Measurements from ENCODE around the gene ARHGAP21. TPM values are rescaled to one million over a fixed set of nuclear protein-coding genes. Genes with fewer than 3 reads are reported as not detected.

Gene ARHGAP21
- polyA plus RNA-seq, 2 of the 4 experiments (the other 2 are of a cell fraction), result 30.5 to 84.4 TPM

DNA sequence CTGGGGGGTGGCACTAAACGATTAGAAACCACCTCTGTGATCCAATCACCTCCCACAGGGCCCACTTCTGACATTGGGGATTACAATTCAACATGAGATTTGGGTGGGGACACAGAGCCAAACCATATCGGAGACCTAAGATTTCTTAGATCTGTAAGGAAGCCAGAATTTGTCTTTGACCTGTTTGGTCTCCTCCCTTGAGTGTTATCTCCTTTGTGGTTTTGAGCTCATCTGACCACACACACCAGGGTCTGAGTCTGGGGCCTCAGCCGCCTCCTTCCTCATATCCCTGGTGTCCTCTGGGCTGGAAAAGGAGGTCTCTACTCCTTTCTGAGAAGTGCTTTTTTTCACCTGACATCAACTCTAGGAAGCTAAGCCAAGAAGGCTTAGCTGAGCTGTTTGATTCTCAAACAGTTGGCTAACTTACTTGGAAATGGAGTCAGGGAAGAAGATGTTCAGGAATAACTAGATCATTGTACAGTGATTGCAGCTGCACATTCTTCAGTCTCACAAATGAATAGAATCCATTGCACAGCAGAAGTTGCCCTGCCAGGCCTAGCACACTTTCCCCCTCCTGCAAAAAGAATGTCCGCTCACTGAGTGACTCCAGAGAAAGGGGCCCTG lies 167.4 kb downstream of the ARHGAP21 start:
- H3K4me1 ChIP-seq, result no peaks in the 10 kb centered on the region
- no peak for ATAC-seq
- no peak for FAIRE-seq
- ChIA-PET POLR2A (no interaction called here), CTCF (interaction anchor here (0.6 to 2.3 kb wide), 8 partner anchors 12 to 1398 kb away, joined by 3 to 22 read pairs (median 4); no protein-coding TSS in a partner anchor)
- no peak overlapping the region for H3K4me2 ChIP-seq
- no peak overlapping the region for H3K27ac ChIP-seq
- 63% methylated on average over 4 of the region's 4 CpGs for WGBS (ENCODE audit: missing lambda C conversion rate)
- no peak for DNase-seq (ENCODE audit: low read depth in 1 of 2, low spot score in 1 of 2)
- H3K4me3 ChIP-seq, result no peak overlapping the region
- no peaks in the 10 kb centered on the region for H3K9me3 ChIP-seq
- TF ChIP-seq, protein P1, sequence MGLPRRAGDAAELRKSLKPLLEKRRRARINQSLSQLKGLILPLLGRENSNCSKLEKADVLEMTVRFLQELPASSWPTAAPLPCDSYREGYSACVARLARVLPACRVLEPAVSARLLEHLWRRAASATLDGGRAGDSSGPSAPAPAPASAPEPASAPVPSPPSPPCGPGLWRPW (IDR thresholded peaks at IDR 0.05), result no peak
- TF ChIP-seq ESRRA (IDR thresholded peaks at IDR 0.05; ENCODE audit: borderline replicate concordance, low read length), result no peak
- no peak for TF ChIP-seq MAFK (IDR thresholded peaks at IDR 0.05; ENCODE audit: partially characterized antibody)
- TF ChIP-seq, protein P2, sequence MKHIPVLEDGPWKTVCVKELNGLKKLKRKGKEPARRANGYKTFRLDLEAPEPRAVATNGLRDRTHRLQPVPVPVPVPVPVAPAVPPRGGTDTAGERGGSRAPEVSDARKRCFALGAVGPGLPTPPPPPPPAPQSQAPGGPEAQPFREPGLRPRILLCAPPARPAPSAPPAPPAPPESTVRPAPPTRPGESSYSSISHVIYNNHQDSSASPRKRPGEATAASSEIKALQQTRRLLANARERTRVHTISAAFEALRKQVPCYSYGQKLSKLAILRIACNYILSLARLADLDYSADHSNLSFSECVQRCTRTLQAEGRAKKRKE (CRISPR knock-in tag; IDR thresholded peaks at IDR 0.05; ENCODE audit: low read depth), result no peak
- TF ChIP-seq, protein P3, sequence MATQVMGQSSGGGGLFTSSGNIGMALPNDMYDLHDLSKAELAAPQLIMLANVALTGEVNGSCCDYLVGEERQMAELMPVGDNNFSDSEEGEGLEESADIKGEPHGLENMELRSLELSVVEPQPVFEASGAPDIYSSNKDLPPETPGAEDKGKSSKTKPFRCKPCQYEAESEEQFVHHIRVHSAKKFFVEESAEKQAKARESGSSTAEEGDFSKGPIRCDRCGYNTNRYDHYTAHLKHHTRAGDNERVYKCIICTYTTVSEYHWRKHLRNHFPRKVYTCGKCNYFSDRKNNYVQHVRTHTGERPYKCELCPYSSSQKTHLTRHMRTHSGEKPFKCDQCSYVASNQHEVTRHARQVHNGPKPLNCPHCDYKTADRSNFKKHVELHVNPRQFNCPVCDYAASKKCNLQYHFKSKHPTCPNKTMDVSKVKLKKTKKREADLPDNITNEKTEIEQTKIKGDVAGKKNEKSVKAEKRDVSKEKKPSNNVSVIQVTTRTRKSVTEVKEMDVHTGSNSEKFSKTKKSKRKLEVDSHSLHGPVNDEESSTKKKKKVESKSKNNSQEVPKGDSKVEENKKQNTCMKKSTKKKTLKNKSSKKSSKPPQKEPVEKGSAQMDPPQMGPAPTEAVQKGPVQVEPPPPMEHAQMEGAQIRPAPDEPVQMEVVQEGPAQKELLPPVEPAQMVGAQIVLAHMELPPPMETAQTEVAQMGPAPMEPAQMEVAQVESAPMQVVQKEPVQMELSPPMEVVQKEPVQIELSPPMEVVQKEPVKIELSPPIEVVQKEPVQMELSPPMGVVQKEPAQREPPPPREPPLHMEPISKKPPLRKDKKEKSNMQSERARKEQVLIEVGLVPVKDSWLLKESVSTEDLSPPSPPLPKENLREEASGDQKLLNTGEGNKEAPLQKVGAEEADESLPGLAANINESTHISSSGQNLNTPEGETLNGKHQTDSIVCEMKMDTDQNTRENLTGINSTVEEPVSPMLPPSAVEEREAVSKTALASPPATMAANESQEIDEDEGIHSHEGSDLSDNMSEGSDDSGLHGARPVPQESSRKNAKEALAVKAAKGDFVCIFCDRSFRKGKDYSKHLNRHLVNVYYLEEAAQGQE (IDR thresholded peaks at IDR 0.05), result no peak
- no peak for TF ChIP-seq FOSB (CRISPR knock-in tag; IDR thresholded peaks at IDR 0.05)
- TF ChIP-seq MYC (IDR thresholded peaks at IDR 0.05; ENCODE audit: borderline replicate concordance, low read length), result no peak
- TF ChIP-seq EP300 (IDR thresholded peaks at IDR 0.05), result no peak
- TF ChIP-seq RAD21 (conservative IDR thresholded peaks at IDR 0.05 in 1 of 2, IDR thresholded peaks at IDR 0.05 in 1 of 2), result no peak
- TF ChIP-seq ZNF302 (CRISPR knock-in tag; IDR thresholded peaks at IDR 0.05), result no peak
- TF ChIP-seq HEYL (CRISPR knock-in tag; IDR thresholded peaks at IDR 0.05), result no peak
- TF ChIP-seq RARB (CRISPR knock-in tag; IDR thresholded peaks at IDR 0.05), result no peak
- TF ChIP-seq TFCP2L1 (CRISPR knock-in tag; IDR thresholded peaks at IDR 0.05), result no peak
- TF ChIP-seq HOXB5 (CRISPR knock-in tag; IDR thresholded peaks at IDR 0.05), result no peak

- no peaks in the 10 kb centered on the region for H3K9me3 ChIP-seq
- FAIRE-seq (no peak), ATAC-seq (no peak), DNase-seq (ENCODE audit: low read depth in 1 of 2, low spot score in 1 of 2) (no peak)
- no peak for TF ChIP-seq RCOR1 (IDR thresholded peaks at IDR 0.05; ENCODE audit: low read depth, low read length)
- no peak for TF ChIP-seq CHD2 (IDR thresholded peaks at IDR 0.05; ENCODE audit: low read length, partially characterized antibody)
- no peaks in the 10 kb centered on the region for H3K4me1 ChIP-seq
- CTCF ChIA-PET, result interaction anchor here (0.6 to 1.6 kb wide), 5 partner anchors 22 to 1396 kb away, joined by 3 to 4 read pairs (median 3); no protein-coding TSS in a partner anchor
- WGBS (ENCODE audit: missing lambda C conversion rate), result 68% methylated on average over 7 of the region's 7 CpGs
- H3K4me2 ChIP-seq, result no peak overlapping the region
- H3K4me3 ChIP-seq, result no peak overlapping the region
- POLR2A ChIA-PET, result no interaction called here
- no peak overlapping the region for H3K27ac ChIP-seq
Measured at GRCh38 chr10:24554036-24554435, 169.7 kb downstream of the ARHGAP21 start.

DNA sequence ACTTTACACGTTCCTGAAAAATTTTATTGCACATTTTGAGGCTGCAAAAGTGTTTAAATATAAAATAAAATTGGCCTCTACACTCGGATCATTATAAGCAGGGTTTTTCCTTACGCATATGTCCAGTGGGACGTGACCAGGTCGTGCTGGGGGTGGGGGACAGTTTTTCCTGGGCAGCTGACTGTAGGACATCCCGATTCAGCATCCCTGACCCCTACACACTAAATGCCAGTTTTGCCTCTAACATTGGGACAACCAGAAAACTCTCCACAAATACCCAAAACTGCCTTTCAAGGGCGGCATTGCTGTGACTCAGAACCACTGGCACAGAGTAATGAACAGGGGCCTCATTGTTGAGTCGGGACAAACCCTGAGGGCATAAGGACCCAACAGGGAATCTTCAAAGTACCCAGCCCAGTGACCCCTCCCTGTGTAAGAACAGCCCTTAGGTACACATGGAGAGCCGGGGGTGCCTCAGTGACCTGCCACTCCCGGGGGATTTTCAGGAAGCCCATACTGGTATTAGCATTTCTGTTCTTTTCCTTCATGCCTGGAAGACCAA lies 170.6 kb downstream of the ARHGAP21 start:
- FAIRE-seq (no peak), ATAC-seq (no peak), DNase-seq (ENCODE audit: low read depth in 1 of 2, low spot score in 1 of 2) (no peak)
- H3K4me1 ChIP-seq, result no peaks in the 10 kb centered on the region
- ChIA-PET POLR2A (no interaction called here), CTCF (interaction anchor here (0.9 kb wide), 1 partner anchor 9 kb away, joined by 3 read pairs; no protein-coding TSS in a partner anchor)
- no peak overlapping the region for H3K4me3 ChIP-seq
- 48% methylated on average over 10 of the region's 10 CpGs for WGBS (ENCODE audit: missing lambda C conversion rate)
- H3K9me3 ChIP-seq, result no peaks in the 10 kb centered on the region
- no peak for TF ChIP-seq HOXB5 (CRISPR knock-in tag; IDR thresholded peaks at IDR 0.05)
- no peak for TF ChIP-seq JUN (IDR thresholded peaks at IDR 0.05)
- no peak overlapping the region for H3K4me2 ChIP-seq
- no peak overlapping the region for H3K27ac ChIP-seq

All from A549 (cell line).